Breast epithelium (tissue), 3 donors: Measurements from ENCODE around the gene IPCEF1.

Experiments
- POLR2A ChIP-seq: fragments of 450-650 bp; IDR thresholded peaks from one replicate; pipeline ENCODE4 v1.6.1; 2016; ENCODE audit warnings: antibody characterized with exemption, mild to moderate bottlenecking, moderate library complexity
- POLR2AphosphoS5 ChIP-seq, 3 donors: sonication (generic); formaldehyde crosslinking; IDR thresholded peaks; one replicate each; pipeline ENCODE4 v1.6.1; 2017; ENCODE audit warnings: antibody characterized with exemption in 3 of 3
- TF ChIP-seq, protein P1 (sequence below), 3 donors: fragments of 450-650 bp; IDR thresholded peaks; one replicate each; pipeline ENCODE4 v1.5.1; 2016 to 2017; ENCODE audit warnings: antibody characterized with exemption in 3 of 3, mild to moderate bottlenecking in 3 of 3, moderate library complexity in 3 of 3

DNA sequence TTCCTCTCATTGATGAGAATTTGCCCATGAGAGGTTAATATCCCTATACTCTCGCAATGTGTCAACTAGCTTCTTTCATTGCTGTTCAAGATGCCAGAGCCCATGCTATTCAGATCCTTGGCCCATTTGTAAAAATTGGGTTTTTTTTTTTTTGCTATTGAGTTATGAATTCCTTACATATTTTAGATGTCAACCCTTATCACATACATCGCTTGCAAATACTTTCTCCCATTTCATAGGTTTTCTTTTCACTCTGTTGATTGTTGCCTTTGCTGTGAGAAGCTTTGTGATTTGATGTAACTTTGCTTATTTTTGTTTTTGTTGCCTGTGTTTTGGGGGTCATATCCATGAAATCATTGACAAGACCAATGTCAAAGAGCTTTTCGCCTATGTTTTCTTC, 32.2 kb upstream of the IPCEF1 start:
- TF ChIP-seq, protein P1, sequence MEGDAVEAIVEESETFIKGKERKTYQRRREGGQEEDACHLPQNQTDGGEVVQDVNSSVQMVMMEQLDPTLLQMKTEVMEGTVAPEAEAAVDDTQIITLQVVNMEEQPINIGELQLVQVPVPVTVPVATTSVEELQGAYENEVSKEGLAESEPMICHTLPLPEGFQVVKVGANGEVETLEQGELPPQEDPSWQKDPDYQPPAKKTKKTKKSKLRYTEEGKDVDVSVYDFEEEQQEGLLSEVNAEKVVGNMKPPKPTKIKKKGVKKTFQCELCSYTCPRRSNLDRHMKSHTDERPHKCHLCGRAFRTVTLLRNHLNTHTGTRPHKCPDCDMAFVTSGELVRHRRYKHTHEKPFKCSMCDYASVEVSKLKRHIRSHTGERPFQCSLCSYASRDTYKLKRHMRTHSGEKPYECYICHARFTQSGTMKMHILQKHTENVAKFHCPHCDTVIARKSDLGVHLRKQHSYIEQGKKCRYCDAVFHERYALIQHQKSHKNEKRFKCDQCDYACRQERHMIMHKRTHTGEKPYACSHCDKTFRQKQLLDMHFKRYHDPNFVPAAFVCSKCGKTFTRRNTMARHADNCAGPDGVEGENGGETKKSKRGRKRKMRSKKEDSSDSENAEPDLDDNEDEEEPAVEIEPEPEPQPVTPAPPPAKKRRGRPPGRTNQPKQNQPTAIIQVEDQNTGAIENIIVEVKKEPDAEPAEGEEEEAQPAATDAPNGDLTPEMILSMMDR (IDR thresholded peaks at IDR 0.05) = no peak
- no peak for TF ChIP-seq POLR2AphosphoS5 (IDR thresholded peaks at IDR 0.05)
- TF ChIP-seq POLR2A = no peak
